Measurements from ENCODE around the gene PTPMT1.
A peak's percentile ranks its signal among the peaks of the same experiment; 100 is the strongest.
"Not testable (repeated sequence)": the region's sequence is repeated elsewhere in the genome, so short reads cannot be mapped to it uniquely, and the experiment has no call there.

PTPMT1 gene

GRCh38 chr11:47565340-47566148, at the start of gene PTPMT1:
Gene PTPMT1 (plus strand): TSS chr11:47565599. CDS start chr11:47565623, 24 bp downstream.
- no peak for DNase-seq (ENCODE audit: low read depth)

- no peak for DNase-seq (ENCODE audit: low read depth)
Measured at GRCh38 chr11:47516155-47516554, 49.2 kb upstream of the PTPMT1 start.

- DNase-seq (ENCODE audit: low read depth): no peak
Measured at GRCh38 chr11:47516984-47517853, 48.2 kb upstream of the PTPMT1 start.

- DNase-seq (ENCODE audit: low read depth): no peak
Measured at GRCh38 chr11:47518212-47518964, 47.0 kb upstream of the PTPMT1 start.

GRCh38 chr11:47523490-47524225, 41.7 kb upstream of the PTPMT1 start:
- peak; percentile 71 for DNase-seq (ENCODE audit: low read depth)

- DNase-seq (ENCODE audit: low read depth): no peak
Measured at GRCh38 chr11:47524291-47524874, 41.0 kb upstream of the PTPMT1 start.

GRCh38 chr11:47526032-47526431, 39.4 kb upstream of the PTPMT1 start:
- not testable (repeated sequence) for DNase-seq (ENCODE audit: low read depth)

- DNase-seq (ENCODE audit: low read depth): no peak
Measured at GRCh38 chr11:47527186-47527585, 38.2 kb upstream of the PTPMT1 start.

- no peak for DNase-seq (ENCODE audit: low read depth)
Measured at GRCh38 chr11:47529951-47530350, 35.4 kb upstream of the PTPMT1 start.

GRCh38 chr11:47530721-47531120, 34.7 kb upstream of the PTPMT1 start:
- DNase-seq (ENCODE audit: low read depth): not testable (repeated sequence)

- DNase-seq (ENCODE audit: low read depth): no peak
Measured at GRCh38 chr11:47531666-47532065, 33.7 kb upstream of the PTPMT1 start.

GRCh38 chr11:47532597-47533213, 32.7 kb upstream of the PTPMT1 start:
- no peak for DNase-seq (ENCODE audit: low read depth)

- no peak for DNase-seq (ENCODE audit: low read depth)
Measured at GRCh38 chr11:47533690-47534151, 31.7 kb upstream of the PTPMT1 start.

GRCh38 chr11:47534704-47535251, 30.6 kb upstream of the PTPMT1 start:
- no peak for DNase-seq (ENCODE audit: low read depth)

GRCh38 chr11:47536915-47537314, 28.5 kb upstream of the PTPMT1 start:
- no peak for DNase-seq (ENCODE audit: low read depth)

GRCh38 chr11:47538741-47539565, 26.4 kb upstream of the PTPMT1 start:
- no peak for DNase-seq (ENCODE audit: low read depth)

GRCh38 chr11:47539681-47540039, 25.7 kb upstream of the PTPMT1 start:
- no peak for DNase-seq (ENCODE audit: low read depth)

- DNase-seq (ENCODE audit: low read depth): no peak
Measured at GRCh38 chr11:47541070-47541469, 24.3 kb upstream of the PTPMT1 start.

- DNase-seq (ENCODE audit: low read depth): no peak
Measured at GRCh38 chr11:47545298-47545697, 20.1 kb upstream of the PTPMT1 start.
